Ovary (tissue), 9 donors: Measurements from ENCODE around the gene SPRN. TPM values are rescaled to one million over a fixed set of nuclear protein-coding genes. Genes with fewer than 3 reads are reported as not detected.

Experiments used
- DNase-seq, 5 donors: peaks; one replicate each; pipeline ENCODE4 v3.0.0-alpha.2; 2019 to 2020
- H3K27ac ChIP-seq, 2 donors: fragments of 200-600 bp; one replicate each; pipeline versions ENCODE4 v1.5.1 to v1.8.0; 2019 to 2022
- H3K27me3 ChIP-seq: fragments of 200-600 bp; one replicate; pipeline ENCODE4 v1.8.0; 2022
- H3K36me3 ChIP-seq: fragments of 200-600 bp; sonication (generic); one replicate; pipeline ENCODE4 v1.5.1; 2019
- H3K4me1 ChIP-seq: one replicate; pipeline ENCODE4 v1.8.1; 2013; ENCODE audit warnings: mild to moderate bottlenecking, moderate library complexity; ENCODE audit not compliant: insufficient read depth
- H3K4me3 ChIP-seq: fragments of 200-600 bp; sonication (generic); one replicate; pipeline ENCODE4 v1.5.1; 2017
- H3K9me3 ChIP-seq, 2 donors: fragments of 200-600 bp in 1 of 2; sonication (generic) in 1 of 2; one replicate each; pipeline versions ENCODE4 v1.5.1 to v1.8.1; 2013 to 2019; ENCODE audit warnings: mild to moderate bottlenecking in 1 of 2, moderate library complexity in 1 of 2
- EP300 ChIP-seq: sonication (generic); formaldehyde crosslinking; IDR thresholded peaks from one replicate; pipeline ENCODE4 v1.6.1; 2017; ENCODE audit warnings: antibody characterized with exemption
- POLR2A ChIP-seq: fragments of 450-650 bp; IDR thresholded peaks from one replicate; pipeline ENCODE4 v1.6.1; 2017; ENCODE audit warnings: antibody characterized with exemption, mild to moderate bottlenecking, moderate library complexity
- WGBS, 3 donors: extraction: QIAGEN DNeasy Blood & Tissue Kit in 1 of 3; methylation state at CpG; one replicate each; pipeline versions ENCODE4 v1.1.5 to v1.1.7; 2013 to 2017; 5-methylcytosine and 5-hydroxymethylcytosine counted together
- intact Hi-C, 4 donors: fragments of 100-400 bp; cut with DNase I; formaldehyde crosslinking; loops; one replicate each; pipeline versions ENCODE4 v1.11.0 to v1.15.1; 2022 to 2023
- polyA plus RNA-seq, 2 donors: library from polyadenylated mRNA; stranded (reverse); fragments of 200-250 nt in 1 of 2; fragments of 350-450 nt in 1 of 2; fragmentation: Illumina TruSeq in 1 of 2; extraction: RNeasy Lipid Tissue Mini Kit (QIAGEN cat#74804) in 1 of 2; gene quantifications; one replicate each; pipeline ENCODE4 v1.2.3, GENCODE V29; 2013 to 2014
- total RNA-seq, 7 donors: library from RNA; depleted of rRNA in 2 of 7; stranded (reverse); fragments of >200 nt in 2 of 7; fragmentation: NEBNext Ultra II Directional in 3 of 7; extraction: Animal tissue kit (Norgen Biotek cat#: 25700) in 3 of 7; gene quantifications; one replicate each; pipeline versions ENCODE4 v1.1.0 to v1.2.4, GENCODE V29; 2016 to 2023
- TF ChIP-seq, protein P1 (sequence below), 3 donors: fragments of 450-650 bp in 2 of 3; fragments of 200-600 bp in 1 of 3; IDR thresholded peaks; one replicate each; pipeline versions ENCODE4 v1.5.1 to v1.8.0; 2016 to 2022; ENCODE audit warnings: antibody characterized with exemption in 3 of 3, mild to moderate bottlenecking in 1 of 3
- donor health status: DM: no; HTN: no; CAD: no; lungs with moderate emphysema.
- donor health status: DM: no; HTN: no; CAD: no.
- donor health status: Bipolar disorder and iron deficiency.
- donor health status: DM: yes; HTN: yes; CAD: no.
- donor health status: DM: no; HTN: no; CAD: no.
- donor health status: DM: yes; HTN: yes; CAD: no.

SPRN gene
- total and polyA plus RNA-seq, 9 donors = 0.05 to 0.20 (median 0.11) TPM; not detected in 4

DNA sequence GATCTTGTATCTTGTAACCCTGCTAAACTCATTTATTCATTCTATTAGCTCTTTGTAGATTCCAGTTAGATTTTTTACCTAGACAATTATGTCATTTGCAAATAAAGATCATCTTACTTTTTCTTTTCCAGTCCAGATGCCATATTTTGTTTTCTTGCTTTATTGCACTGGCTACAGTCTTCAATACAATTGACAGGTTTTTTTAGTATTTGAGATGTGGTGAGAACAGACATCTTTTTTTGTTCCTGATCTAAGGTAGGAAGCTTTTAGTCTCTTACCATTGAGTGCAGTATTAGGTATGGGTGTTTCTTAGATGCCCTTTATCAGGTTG, 12.1 kb downstream of the SPRN start:
- no peak for DNase-seq
- no peak overlapping the region for H3K27ac ChIP-seq
- H3K9me3 ChIP-seq = peaks cover 0 to 6% of the 10 kb centered on the region in 2 donors
- no peaks in the 10 kb centered on the region for H3K36me3 ChIP-seq
- no peaks in the 10 kb centered on the region for H3K4me1 ChIP-seq
- intact Hi-C loops = no loop called here
- no peak overlapping the region for H3K4me3 ChIP-seq
- no peaks in the 10 kb centered on the region for H3K27me3 ChIP-seq
- no peak for TF ChIP-seq EP300
- TF ChIP-seq, protein P1, sequence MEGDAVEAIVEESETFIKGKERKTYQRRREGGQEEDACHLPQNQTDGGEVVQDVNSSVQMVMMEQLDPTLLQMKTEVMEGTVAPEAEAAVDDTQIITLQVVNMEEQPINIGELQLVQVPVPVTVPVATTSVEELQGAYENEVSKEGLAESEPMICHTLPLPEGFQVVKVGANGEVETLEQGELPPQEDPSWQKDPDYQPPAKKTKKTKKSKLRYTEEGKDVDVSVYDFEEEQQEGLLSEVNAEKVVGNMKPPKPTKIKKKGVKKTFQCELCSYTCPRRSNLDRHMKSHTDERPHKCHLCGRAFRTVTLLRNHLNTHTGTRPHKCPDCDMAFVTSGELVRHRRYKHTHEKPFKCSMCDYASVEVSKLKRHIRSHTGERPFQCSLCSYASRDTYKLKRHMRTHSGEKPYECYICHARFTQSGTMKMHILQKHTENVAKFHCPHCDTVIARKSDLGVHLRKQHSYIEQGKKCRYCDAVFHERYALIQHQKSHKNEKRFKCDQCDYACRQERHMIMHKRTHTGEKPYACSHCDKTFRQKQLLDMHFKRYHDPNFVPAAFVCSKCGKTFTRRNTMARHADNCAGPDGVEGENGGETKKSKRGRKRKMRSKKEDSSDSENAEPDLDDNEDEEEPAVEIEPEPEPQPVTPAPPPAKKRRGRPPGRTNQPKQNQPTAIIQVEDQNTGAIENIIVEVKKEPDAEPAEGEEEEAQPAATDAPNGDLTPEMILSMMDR (IDR thresholded peaks at IDR 0.05) = no peak
- TF ChIP-seq POLR2A = no peak

DNA sequence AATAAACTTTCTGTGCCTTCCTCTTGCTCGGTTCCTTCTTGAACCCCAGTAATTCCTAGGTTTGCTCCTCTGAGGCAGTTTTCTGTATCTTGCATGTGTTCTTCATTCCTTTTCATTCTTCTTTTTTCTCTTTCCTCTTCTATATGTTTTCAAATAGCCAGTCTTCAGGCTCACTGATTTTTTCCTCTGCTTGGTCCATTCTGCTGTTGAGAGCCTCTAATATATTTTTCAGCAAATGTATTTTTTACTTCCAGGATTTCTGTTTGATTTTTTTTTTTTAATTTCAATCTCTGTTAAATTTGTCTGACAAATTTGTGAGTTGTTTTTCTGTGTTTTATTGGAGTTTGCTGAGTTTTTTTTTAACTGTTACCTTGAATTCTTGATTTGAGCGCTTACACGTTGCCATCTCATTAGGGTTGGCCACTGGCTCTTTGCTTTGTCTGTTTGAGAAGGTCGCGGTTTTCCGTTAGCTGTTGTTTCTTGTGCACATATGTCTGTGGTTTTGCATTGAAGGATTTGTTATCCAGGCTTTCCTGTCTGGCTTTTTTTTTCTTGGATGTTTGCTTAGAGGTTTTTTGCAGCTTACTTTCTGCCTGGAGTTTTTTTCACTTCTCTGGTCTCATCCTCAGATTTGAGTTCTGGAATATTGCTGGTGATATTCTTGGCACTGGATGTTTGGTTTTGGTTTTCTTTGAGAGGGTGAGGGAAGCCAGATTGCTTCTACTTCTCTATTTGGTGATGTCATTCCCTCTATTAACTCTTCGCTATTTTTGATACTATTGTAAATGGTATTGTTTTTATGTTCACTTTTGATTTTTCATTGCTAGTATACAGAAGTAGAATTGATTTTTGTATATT, 12.7 kb downstream of the SPRN start:
- 96 to 98% (median 98%) methylated on average over 7 of the region's 7 CpGs for WGBS, 3 donors
- Histone ChIP-seq H3K4me1 (no peaks in the 10 kb centered on the region), H3K27ac (no peak overlapping the region), H3K36me3 (no peaks in the 10 kb centered on the region), H3K9me3 (peaks cover 0 to 6% of the 10 kb centered on the region in 2 donors), H3K27me3 (no peaks in the 10 kb centered on the region), H3K4me3 (no peak overlapping the region)
- DNase-seq = no peak
- intact Hi-C loops = no loop called here
- TF ChIP-seq, protein P1 (IDR thresholded peaks at IDR 0.05) = no peak
- TF ChIP-seq POLR2A (no peak), EP300 (no peak)

DNA sequence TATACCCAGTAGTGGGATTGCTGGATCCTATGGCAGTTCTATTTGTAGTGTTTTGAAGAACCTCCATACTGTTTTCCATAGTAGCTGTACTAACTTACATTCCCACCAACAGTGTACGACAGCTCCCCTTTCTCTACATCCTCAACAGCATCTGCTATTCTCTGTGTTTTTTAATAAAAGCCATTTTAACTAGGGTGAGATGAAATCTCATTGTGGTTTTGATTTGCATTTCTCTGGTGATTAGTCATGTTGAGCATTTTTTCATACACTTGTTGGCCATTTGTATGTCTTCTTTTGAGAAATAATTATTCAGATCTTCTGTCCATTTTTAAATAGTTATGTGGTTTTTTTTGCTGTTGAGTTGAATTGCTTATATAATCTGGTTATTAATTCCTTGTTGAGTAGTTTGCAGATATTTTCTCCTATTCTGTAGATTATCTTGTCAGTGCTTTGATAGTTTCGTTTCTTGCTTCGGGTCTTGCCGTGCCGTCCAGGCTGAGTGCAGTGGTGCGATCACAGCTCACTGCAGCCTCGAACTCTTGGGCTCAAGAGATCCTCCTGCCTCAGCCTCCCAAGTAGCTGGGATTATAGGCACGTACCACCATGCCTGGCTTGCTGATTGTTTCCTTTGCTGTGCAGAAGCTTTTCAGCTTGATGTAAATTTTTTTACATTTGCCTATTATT, 18.4 kb downstream of the SPRN start:
- 88 to 96% (median 95%) methylated on average over 8 of the region's 8 CpGs for WGBS, 3 donors
- Histone ChIP-seq H3K27ac (no peak overlapping the region), H3K36me3 (no peaks in the 10 kb centered on the region), H3K4me1 (no peaks in the 10 kb centered on the region), H3K27me3 (no peaks in the 10 kb centered on the region), H3K9me3 (peaks cover 0 to 3% of the 10 kb centered on the region in 2 donors), H3K4me3 (no peak overlapping the region)
- intact Hi-C loops = no loop called here
- DNase-seq = no peak
- TF ChIP-seq POLR2A (no peak), EP300 (no peak)
- TF ChIP-seq, protein P1 (IDR thresholded peaks at IDR 0.05) = no peak

DNA sequence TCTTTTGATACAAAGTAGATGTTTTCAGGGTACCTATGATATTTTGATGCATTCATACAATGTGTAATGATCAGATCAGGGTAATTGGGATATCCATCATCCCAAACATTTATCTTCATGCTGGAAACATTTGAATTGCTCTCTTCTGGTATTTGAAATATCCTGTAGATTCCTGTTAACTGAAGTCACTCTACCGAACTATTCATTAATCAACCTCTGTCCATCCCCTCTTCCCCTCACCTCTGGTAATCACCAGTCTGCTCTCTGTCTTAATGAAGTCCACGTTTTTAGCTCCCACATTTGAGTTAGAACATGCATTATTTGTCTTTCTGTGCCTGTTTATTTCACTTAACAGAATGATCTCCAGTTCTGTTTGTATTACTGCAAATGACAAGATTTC, 19.2 kb downstream of the SPRN start:
- Histone ChIP-seq H3K36me3 (no peaks in the 10 kb centered on the region), H3K4me1 (no peaks in the 10 kb centered on the region), H3K27me3 (no peaks in the 10 kb centered on the region), H3K4me3 (no peak overlapping the region), H3K27ac (no peak overlapping the region), H3K9me3 (no peaks in the 10 kb centered on the region)
- 51 to 57% (median 54%) methylated on average over 2 of the region's 2 CpGs for WGBS, 3 donors
- DNase-seq = no peak
- intact Hi-C loops = no loop called here
- TF ChIP-seq POLR2A = no peak
- TF ChIP-seq, protein P1 (IDR thresholded peaks at IDR 0.05) = no peak
- no peak for TF ChIP-seq EP300
